Esophagus muscularis mucosa (tissue), 4 donors: Measurements from ENCODE around the gene VSNL1. TPM values are rescaled to one million over a fixed set of nuclear protein-coding genes. Genes with fewer than 3 reads are reported as not detected.

ENCODE experiments used
- DNase-seq: peaks from one replicate; pipeline ENCODE4 v3.0.0-alpha.2; 2017; ENCODE audit errors: extremely low spot score
- H3K27ac ChIP-seq, 4 donors: fragments of 200-600 bp; sonication (generic); replicated peaks in 1 of 4; 1 replicate in 3 of 4; 2 replicates in 1 of 4; pipeline ENCODE4 v1.5.1; 2016 to 2019; ENCODE audit warnings: mild to moderate bottlenecking in 1 of 4
- H3K27me3 ChIP-seq, 4 donors: fragments of 200-600 bp; sonication (generic); one replicate each; pipeline versions ENCODE4 v1.5.1 to v1.6.0; 2016 to 2019
- H3K36me3 ChIP-seq, 4 donors: fragments of 200-600 bp; sonication (generic); one replicate each; pipeline ENCODE4 v1.5.1; 2016 to 2019
- H3K4me1 ChIP-seq, 4 donors: fragments of 200-600 bp; sonication (generic); one replicate each; pipeline ENCODE4 v1.5.1; 2016 to 2019
- H3K4me3 ChIP-seq, 4 donors: fragments of 200-600 bp; sonication (generic); 1 replicate in 2 of 4; 2 replicates in 2 of 4; pipeline ENCODE4 v1.5.1; 2016 to 2019; ENCODE audit warnings: mild to moderate bottlenecking in 4 of 4, moderate library complexity in 1 of 4
- H3K9me3 ChIP-seq, 4 donors: fragments of 200-600 bp; sonication (generic); 1 replicate in 3 of 4; 2 replicates in 1 of 4; pipeline ENCODE4 v1.5.1; 2016 to 2019
- EP300 ChIP-seq: sonication (generic); formaldehyde crosslinking; IDR thresholded peaks from one replicate; pipeline ENCODE4 v1.6.1; 2017; ENCODE audit warnings: antibody characterized with exemption
- POLR2A ChIP-seq: fragments of 450-650 bp; IDR thresholded peaks from one replicate; pipeline ENCODE4 v1.6.1; 2017; ENCODE audit warnings: antibody characterized with exemption, moderate library complexity, mild to moderate bottlenecking, low read depth
- POLR2AphosphoS5 ChIP-seq, 2 donors: sonication (generic); formaldehyde crosslinking; IDR thresholded peaks; one replicate each; pipeline ENCODE4 v1.6.1; 2017; ENCODE audit warnings: antibody characterized with exemption in 2 of 2
- WGBS: methylation state at CpG from one replicate; pipeline ENCODE4 v1.1.5; 2018; 5-methylcytosine and 5-hydroxymethylcytosine counted together
- intact Hi-C: fragments of 100-400 bp; cut with DNase I; formaldehyde crosslinking; loops from one replicate; pipeline ENCODE4 v1.15.1; 2023
- total RNA-seq, 4 donors: library from RNA; depleted of rRNA; stranded (reverse); fragments of >200 nt; gene quantifications; one replicate each; pipeline versions ENCODE4 v1.1.0 to v1.2.1, GENCODE V29; 2016
- TF ChIP-seq, protein P1 (sequence below), 3 experiments: fragments of 200-600 bp in 2 of 3; fragments of 450-650 bp in 1 of 3; sonication (generic) in 2 of 3; IDR thresholded peaks; one replicate each; pipeline ENCODE4 v1.5.1; 2017 to 2019; ENCODE audit warnings: antibody characterized with exemption in 3 of 3, mild to moderate bottlenecking in 2 of 3, moderate library complexity in 1 of 3

The VSNL1 gene
- total RNA-seq, 4 donors from 2014 or later, result 0.17 to 4.6 (median 2.1) TPM; not detected in 1

DNA sequence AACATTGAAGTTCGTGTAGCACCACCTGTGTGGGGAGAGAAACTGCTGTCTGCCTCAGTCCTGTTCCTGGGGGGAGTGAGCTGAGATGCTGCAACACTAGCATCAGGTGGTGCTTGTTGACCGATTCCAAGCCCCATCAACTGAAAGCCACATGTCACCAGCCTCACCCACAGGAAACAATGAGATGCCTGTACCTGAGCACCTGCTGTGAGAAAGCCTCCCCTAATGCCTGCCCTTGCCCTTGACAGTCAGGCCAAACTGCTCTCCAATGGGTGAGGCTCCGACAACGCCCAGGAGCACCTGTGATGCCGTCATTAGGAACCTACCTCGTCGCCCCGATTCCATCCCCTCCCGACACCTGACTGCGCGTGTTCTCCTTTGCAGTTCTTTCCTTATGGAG, 108.5 kb downstream of the VSNL1 start:
- TF ChIP-seq EP300 (no peak), POLR2AphosphoS5 (IDR thresholded peaks at IDR 0.05) (no peak), POLR2A (no peak)
- TF ChIP-seq, protein P1, sequence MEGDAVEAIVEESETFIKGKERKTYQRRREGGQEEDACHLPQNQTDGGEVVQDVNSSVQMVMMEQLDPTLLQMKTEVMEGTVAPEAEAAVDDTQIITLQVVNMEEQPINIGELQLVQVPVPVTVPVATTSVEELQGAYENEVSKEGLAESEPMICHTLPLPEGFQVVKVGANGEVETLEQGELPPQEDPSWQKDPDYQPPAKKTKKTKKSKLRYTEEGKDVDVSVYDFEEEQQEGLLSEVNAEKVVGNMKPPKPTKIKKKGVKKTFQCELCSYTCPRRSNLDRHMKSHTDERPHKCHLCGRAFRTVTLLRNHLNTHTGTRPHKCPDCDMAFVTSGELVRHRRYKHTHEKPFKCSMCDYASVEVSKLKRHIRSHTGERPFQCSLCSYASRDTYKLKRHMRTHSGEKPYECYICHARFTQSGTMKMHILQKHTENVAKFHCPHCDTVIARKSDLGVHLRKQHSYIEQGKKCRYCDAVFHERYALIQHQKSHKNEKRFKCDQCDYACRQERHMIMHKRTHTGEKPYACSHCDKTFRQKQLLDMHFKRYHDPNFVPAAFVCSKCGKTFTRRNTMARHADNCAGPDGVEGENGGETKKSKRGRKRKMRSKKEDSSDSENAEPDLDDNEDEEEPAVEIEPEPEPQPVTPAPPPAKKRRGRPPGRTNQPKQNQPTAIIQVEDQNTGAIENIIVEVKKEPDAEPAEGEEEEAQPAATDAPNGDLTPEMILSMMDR (IDR thresholded peaks at IDR 0.05), result no peak
- intact Hi-C loops, result no loop called here
- 92% methylated on average over 11 of the region's 11 CpGs for WGBS

DNA sequence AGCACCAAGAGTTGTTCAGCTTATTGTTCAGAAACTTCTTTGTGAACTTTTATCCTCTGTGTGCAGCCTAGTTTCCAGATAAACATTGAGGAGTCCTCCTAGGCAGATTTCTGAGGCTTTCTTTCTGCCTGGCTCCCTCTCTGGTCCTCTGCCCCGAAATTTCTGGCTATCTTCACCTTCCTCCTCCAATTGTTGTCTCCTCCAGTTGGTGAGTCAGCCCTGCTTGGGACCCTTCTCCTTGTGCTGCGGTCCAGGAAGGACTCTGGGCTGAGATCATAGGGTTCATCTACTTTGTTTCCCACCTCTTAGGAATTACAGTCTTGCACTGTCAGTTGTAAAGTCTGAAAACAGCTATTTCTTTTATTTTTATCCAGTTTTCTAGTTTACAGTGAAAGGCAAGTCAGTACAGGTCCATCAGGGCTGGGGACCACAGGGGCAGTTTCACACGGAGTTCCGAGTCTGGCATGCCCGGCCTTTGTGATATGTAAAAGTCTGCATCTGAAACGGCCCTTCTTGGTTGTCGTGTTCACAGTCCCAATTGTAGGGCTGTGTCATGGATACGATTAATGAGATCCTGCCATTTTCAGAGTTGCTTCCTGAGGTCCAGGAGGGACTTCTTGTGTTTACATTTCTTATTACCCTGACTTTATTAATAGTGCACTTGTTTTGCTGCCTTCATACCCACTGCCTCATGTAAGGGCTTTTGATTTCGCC, 112.3 kb downstream of the VSNL1 start:
- Histone ChIP-seq H3K27ac (no peak overlapping the region), H3K4me3 (no peak overlapping the region), H3K4me1 (no peaks in the 10 kb centered on the region), H3K9me3 (no peaks in the 10 kb centered on the region), H3K36me3 (peaks cover 0 to 7% (median 0%) of the 10 kb centered on the region in 4 donors), H3K27me3 (no peaks in the 10 kb centered on the region)
- WGBS, result 82% methylated on average over 9 of the region's 9 CpGs
- peak; percentile 74 for DNase-seq
- TF ChIP-seq EP300 (no peak), POLR2AphosphoS5 (IDR thresholded peaks at IDR 0.05) (no peak), POLR2A (no peak)
- TF ChIP-seq, protein P1 (IDR thresholded peaks at IDR 0.05), result no peak
- intact Hi-C loops, result no loop called here

More for the DNA sequence above, 108.5 kb downstream of the VSNL1 start:
- H3K9me3 ChIP-seq, result no peaks in the 10 kb centered on the region
- peaks cover 0 to 4% (median 0%) of the 10 kb centered on the region in 4 donors for H3K36me3 ChIP-seq
- peak; percentile 89 for DNase-seq
- no peak overlapping the region for H3K4me3 ChIP-seq
- H3K27me3 ChIP-seq, result no peaks in the 10 kb centered on the region
- no peak overlapping the region for H3K27ac ChIP-seq
- H3K4me1 ChIP-seq, result peaks cover 13 to 28% (median 22%) of the 10 kb centered on the region in 4 donors

DNA sequence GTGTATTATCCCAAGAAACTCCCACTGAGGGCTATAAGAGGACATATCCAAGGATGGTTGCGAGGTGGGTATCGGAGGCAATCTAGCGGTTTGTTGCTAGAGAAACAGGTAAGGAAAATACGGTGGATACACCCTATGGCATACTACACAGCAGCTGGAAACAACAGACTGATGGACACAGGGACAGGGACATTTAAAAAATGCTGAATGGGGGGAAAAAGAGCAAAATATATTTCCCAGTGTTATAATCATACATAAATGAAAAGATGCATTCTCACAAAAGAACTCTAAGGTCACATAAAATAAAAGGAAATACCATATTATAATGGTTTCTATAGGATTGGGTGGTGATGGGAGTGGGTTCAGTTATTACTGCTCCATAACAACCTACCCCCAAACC, 117.3 kb downstream of the VSNL1 start:
- H3K4me3 ChIP-seq, result no peak overlapping the region
- H3K27ac ChIP-seq, result no peak overlapping the region
- no peaks in the 10 kb centered on the region for H3K27me3 ChIP-seq
- TF ChIP-seq POLR2A (no peak), POLR2AphosphoS5 (IDR thresholded peaks at IDR 0.05) (no peak), EP300 (no peak)
- TF ChIP-seq, protein P1 (IDR thresholded peaks at IDR 0.05), result no peak
- intact Hi-C loops, result no loop called here
- no peaks in the 10 kb centered on the region for H3K4me1 ChIP-seq
- 94% methylated on average over 4 of the region's 4 CpGs for WGBS
- DNase-seq, result peak; percentile 42
- peaks cover 0 to 35% (median 6%) of the 10 kb centered on the region in 4 donors for H3K36me3 ChIP-seq
- no peaks in the 10 kb centered on the region for H3K9me3 ChIP-seq

DNA sequence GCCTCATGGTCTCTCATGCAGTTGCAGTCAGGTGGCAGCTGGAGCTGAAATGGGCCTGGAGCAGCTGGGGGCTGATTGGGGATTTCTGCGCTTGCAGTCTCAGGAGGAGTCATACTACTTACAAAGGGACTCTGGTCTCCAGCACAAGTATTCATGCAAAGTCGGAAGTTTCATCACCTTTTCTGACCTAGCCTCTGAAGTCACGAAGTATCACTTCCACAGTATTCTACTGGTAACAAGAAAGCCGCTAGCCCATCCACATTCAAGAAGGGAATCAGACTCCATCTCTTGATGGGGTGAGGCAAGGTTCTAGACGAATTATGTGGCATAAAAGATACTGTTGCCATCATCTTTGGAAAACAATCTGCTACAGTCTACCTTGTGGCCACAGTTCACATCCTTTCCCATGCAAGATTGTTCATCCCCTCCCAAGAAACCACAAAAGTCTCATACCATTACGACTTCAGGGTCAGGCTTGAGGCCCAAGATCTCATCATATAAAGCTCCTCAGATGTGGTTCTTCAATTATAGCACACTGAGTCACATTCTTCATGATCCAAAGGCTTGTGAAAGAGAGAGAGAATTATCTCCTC, 117.9 kb downstream of the VSNL1 start:
- H3K4me1 ChIP-seq, result no peaks in the 10 kb centered on the region
- intact Hi-C loops, result no loop called here
- DNase-seq, result no peak
- WGBS, result 88% methylated on average over 6 of the region's 6 CpGs
- peaks cover 0 to 40% (median 6%) of the 10 kb centered on the region in 4 donors for H3K36me3 ChIP-seq
- no peak overlapping the region for H3K27ac ChIP-seq
- TF ChIP-seq POLR2AphosphoS5 (IDR thresholded peaks at IDR 0.05), result no peak
- TF ChIP-seq, protein P1 (IDR thresholded peaks at IDR 0.05), result no peak
- TF ChIP-seq EP300, result no peak
- TF ChIP-seq POLR2A, result no peak
- H3K4me3 ChIP-seq, result no peak overlapping the region
- no peaks in the 10 kb centered on the region for H3K27me3 ChIP-seq
- H3K9me3 ChIP-seq, result no peaks in the 10 kb centered on the region
